HG02885 (cell line): ENCODE data around the gene IRF2.

Experiments
- ATAC-seq: cut with Tn5 transposase; IDR thresholded peaks from one replicate; pipeline ENCODE4 v1.9.1; 2021; ENCODE audit warnings: mild to moderate bottlenecking; ENCODE audit not compliant: unreplicated experiment, poor library complexity

The IRF2 gene

GRCh38 chr4:184413261-184414046, 60.9 kb downstream of the IRF2 start:
- ATAC-seq, result no peak

GRCh38 chr4:184410748-184411147, 63.6 kb downstream of the IRF2 start:
- ATAC-seq, result no peak

- ATAC-seq, result no peak
These were observed 64.2 kb downstream of the IRF2 start for GRCh38 chr4:184409911-184410692.

- ATAC-seq, result no peak
These were observed 64.8 kb downstream of the IRF2 start for GRCh38 chr4:184409502-184409901.

- no peak for ATAC-seq
These were observed 65.7 kb downstream of the IRF2 start for GRCh38 chr4:184408684-184409081.

GRCh38 chr4:184408021-184408683, 66.2 kb downstream of the IRF2 start:
- no peak for ATAC-seq

DNA sequence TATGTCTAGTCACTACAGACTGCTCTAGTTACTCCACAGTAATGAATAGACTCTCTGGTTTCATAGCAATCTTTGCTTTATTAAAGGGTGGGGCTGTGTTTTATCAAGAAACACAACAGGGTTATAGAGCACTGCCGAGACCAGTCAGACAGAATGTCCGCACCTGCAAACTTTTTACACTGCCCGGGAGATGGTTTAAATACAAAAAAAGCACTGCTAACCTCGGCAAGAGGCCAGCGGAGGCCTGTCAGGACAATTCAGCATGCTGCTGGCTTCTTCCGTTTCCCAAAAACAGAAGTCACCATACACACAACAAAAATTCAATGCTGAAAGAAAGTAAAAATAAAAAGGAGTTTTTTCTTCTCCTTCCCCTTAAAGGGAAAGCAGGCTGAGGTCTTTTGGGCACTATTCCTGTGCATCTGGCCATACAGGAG, 67.4 kb downstream of the IRF2 start:
- ATAC-seq, result no peak

- no peak for ATAC-seq
These were observed 70.3 kb downstream of the IRF2 start for GRCh38 chr4:184404047-184404446.

GRCh38 chr4:184403384-184403781, 71.0 kb downstream of the IRF2 start:
- ATAC-seq, result no peak

- ATAC-seq, result no peak
These were observed 71.5 kb downstream of the IRF2 start for GRCh38 chr4:184402740-184403383.

GRCh38 chr4:184402239-184402638, 72.1 kb downstream of the IRF2 start:
- no peak for ATAC-seq

- ATAC-seq, result no peak
These were observed 72.8 kb downstream of the IRF2 start for GRCh38 chr4:184401397-184402171.

DNA sequence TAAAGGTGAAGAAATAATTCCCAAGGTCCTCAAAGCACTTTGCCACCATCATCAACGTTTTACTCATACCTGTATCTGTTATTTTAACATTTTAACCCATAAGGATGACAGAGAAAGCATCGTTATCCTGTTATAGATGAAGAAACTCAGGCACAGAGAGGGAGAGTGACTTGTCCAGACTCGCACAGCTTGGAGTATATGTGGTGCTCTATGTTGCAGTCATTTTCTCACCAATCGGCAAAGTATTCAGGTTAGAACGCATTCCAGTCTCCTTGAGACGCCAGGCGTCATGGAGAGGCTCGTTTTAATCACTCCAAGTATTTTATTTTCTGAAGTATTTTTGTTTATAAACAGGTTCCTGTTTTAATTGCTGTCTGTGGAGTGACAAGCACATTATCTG, 73.5 kb downstream of the IRF2 start:
- ATAC-seq, result no peak

DNA sequence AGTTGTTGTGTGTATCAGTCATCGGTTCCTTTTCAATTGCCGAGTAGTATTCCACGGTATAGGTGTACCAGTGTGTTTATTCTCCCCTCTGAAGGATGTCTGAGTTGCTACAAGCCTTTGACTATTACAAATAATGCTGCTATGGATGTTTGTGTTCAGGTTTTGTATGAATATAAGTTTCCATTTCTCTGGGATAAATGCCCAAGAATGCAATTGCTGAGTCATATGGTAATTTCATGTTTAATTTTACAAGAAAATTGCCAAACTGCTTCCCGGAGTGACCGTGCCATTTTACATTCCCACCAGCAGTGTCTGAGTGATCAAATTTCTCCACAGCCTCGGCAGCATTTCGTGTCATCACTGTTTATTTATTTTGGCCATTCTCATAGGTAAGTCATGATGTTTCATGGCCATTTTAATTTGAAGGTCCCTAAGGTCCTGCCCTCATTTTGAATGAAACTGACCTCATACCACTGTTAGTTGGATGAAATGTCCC, 73.9 kb downstream of the IRF2 start:
- ATAC-seq, result no peak

DNA sequence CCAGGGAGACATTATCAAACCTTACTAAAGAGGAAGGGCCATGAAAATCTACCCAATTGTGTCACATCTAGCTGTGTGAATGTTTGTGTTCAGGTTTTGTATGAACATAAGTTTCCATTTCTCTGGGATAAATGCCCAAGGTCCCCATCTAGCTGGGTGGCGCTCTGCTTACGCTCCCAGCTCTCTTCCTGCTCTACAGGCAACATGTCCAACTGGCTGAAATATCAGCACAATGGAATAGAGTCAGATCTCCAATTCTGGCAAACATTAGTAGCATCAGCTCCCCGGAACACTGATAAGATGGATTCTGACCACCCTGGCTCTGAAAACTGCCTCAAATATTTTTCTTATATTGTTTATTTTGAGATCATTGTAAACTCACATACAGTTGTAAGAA, 74.8 kb downstream of the IRF2 start:
- no peak for ATAC-seq

DNA sequence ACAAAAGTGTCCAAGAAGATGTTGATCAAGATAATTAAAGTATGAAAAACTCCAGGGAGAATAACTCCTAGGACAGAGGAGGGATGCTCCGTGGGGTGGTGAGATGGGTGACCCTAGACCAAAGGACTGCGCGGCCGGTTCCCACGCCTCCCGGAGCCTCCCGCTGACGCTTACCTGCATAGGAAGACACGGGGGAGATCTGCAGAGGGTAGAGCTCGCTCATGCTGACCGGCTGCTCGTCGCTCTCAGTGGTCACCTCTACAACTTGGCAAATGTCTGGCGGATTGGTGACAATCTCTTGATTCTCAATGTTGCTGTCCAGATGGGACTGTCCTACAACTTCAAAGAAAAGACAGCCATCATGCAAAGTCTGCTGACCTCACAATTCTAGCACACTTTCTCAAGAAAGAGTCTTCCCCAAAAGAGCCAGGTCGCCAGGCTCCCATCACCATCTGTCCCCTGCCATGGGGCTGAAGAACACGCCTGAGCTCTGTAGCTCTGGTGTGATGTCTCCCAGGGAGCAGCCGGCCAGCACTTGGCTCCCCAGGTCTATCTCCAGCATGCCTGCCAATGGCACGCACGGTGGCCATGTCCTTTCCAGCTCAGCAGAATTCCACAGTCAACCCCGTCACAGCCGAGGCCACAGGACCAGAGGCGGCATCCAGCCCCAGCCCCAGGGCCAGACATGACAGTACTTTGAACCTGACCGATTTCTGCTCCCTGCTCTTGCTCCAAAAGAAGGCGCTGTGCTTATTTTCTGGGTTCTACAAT, 75.4 kb downstream of the IRF2 start:
- ATAC-seq, result no peak

DNA sequence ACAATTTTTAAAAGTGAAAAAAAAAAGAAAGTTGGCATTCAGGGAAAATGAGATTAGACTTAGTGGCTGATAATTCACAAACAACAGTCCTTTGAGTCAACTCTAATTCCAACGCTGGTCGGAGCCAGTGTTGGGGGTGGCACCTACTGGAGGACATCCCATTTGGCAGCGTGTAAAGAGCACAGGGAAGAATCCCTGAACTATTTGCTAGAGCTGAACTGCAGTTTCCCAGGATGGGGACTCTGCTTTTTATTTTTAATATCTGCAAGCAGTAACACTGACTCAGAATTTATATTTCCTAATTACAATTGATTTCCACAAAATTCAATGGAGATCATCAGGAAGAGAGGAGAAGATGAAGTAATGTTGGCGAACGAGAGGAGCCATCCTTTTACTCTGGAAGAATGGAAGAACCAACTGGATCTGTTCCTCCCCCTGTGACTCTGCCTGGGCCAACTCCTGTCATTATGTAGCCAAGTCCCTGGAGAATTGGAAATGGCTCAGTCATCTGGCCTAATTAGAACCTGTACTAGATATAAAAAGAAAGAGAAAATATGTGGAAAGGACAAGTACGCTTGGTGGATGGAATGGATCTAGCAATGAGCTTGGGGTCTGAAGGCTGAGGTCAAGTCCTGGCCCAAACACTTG, 76.7 kb downstream of the IRF2 start:
- ATAC-seq, result no peak
